ENCODE measurements around the gene RABAC1. TPM values are rescaled to one million over a fixed set of nuclear protein-coding genes. Genes with fewer than 3 reads are reported as not detected.

The RABAC1 gene
- total RNA-seq, 2 experiments from 2014 or later: 64.9 to 68.4 TPM

GRCh38 chr19:41981724-41982123 lies 22.6 kb upstream of the RABAC1 start:
- CTCF ChIA-PET: no interaction called here
- POLR2A ChIA-PET: no interaction called here
- no peaks in the 10 kb centered on the region for H3K4me1 Mint-ChIP-seq (ENCODE audit: low read depth)
- intact Hi-C loops (cut with micrococcal nuclease): no loop called here
- no peak overlapping the region for H3K27ac Mint-ChIP-seq
- no peaks in the 10 kb centered on the region for H3K27me3 Mint-ChIP-seq
- no peak for DNase-seq
- no peaks in the 10 kb centered on the region for H3K36me3 Mint-ChIP-seq
- no peak overlapping the region for H3K4me3 Mint-ChIP-seq
- no peaks in the 10 kb centered on the region for H3K9me3 Mint-ChIP-seq

- no peak overlapping the region for H3K27ac Mint-ChIP-seq
- intact Hi-C loops (cut with micrococcal nuclease): no loop called here
- H3K27me3 Mint-ChIP-seq: no peaks in the 10 kb centered on the region
- CTCF ChIA-PET: no interaction called here
- DNase-seq: no peak
- no peaks in the 10 kb centered on the region for H3K9me3 Mint-ChIP-seq
- no peaks in the 10 kb centered on the region for H3K4me1 Mint-ChIP-seq (ENCODE audit: low read depth)
- POLR2A ChIA-PET: no interaction called here
- H3K4me3 Mint-ChIP-seq: no peak overlapping the region
- H3K36me3 Mint-ChIP-seq: no peaks in the 10 kb centered on the region
Observed at GRCh38 chr19:41978470-41978869, 19.3 kb upstream of the RABAC1 start.

- ChIA-PET POLR2A (no interaction called here), CTCF (interaction anchor here (0.6 kb wide), 1 partner anchor 442 kb away, joined by 3 read pairs; no protein-coding TSS in a partner anchor)
- H3K4me1 Mint-ChIP-seq (ENCODE audit: low read depth): no peaks in the 10 kb centered on the region
- intact Hi-C loops (cut with micrococcal nuclease): no loop called here
- H3K27me3 Mint-ChIP-seq: no peaks in the 10 kb centered on the region
- H3K4me3 Mint-ChIP-seq: no peak overlapping the region
- H3K36me3 Mint-ChIP-seq: no peaks in the 10 kb centered on the region
- no peak overlapping the region for H3K27ac Mint-ChIP-seq
- no peak for DNase-seq
- H3K9me3 Mint-ChIP-seq: no peaks in the 10 kb centered on the region
Observed at GRCh38 chr19:41977916-41978315, 18.8 kb upstream of the RABAC1 start.

- no peak for DNase-seq
- no peaks in the 10 kb centered on the region for H3K36me3 Mint-ChIP-seq
- H3K9me3 Mint-ChIP-seq: no peaks in the 10 kb centered on the region
- no peaks in the 10 kb centered on the region for H3K27me3 Mint-ChIP-seq
- no peak overlapping the region for H3K27ac Mint-ChIP-seq
- POLR2A ChIA-PET: no interaction called here
- H3K4me1 Mint-ChIP-seq (ENCODE audit: low read depth): no peaks in the 10 kb centered on the region
- no peak overlapping the region for H3K4me3 Mint-ChIP-seq
- intact Hi-C loops (cut with micrococcal nuclease): no loop called here
- CTCF ChIA-PET: interaction anchor here (0.6 kb wide), 1 partner anchor 387 kb away, joined by 3 read pairs; no protein-coding TSS in a partner anchor
Observed at GRCh38 chr19:41974652-41975051, 15.5 kb upstream of the RABAC1 start.

- POLR2A ChIA-PET: no interaction called here
- no peaks in the 10 kb centered on the region for H3K27me3 Mint-ChIP-seq
Observed at GRCh38 chr19:41971363-41971762, 12.2 kb upstream of the RABAC1 start.

GRCh38 chr19:41969772-41970458 lies 10.8 kb upstream of the RABAC1 start:
- Mint-ChIP-seq H3K4me1 (ENCODE audit: low read depth) (no peaks in the 10 kb centered on the region), H3K27ac (no peak overlapping the region), H3K9me3 (no peaks in the 10 kb centered on the region), H3K4me3 (no peak overlapping the region), H3K36me3 (no peaks in the 10 kb centered on the region), H3K27me3 (no peaks in the 10 kb centered on the region)
- intact Hi-C loops (cut with micrococcal nuclease): no loop called here
- DNase-seq: no peak
- ChIA-PET POLR2A (no interaction called here), CTCF (no interaction called here)

More at GRCh38 chr19:41971363-41971762, 12.2 kb upstream of the RABAC1 start:
- Mint-ChIP-seq H3K9me3 (no peaks in the 10 kb centered on the region), H3K27ac (no peak overlapping the region), H3K4me1 (ENCODE audit: low read depth) (no peaks in the 10 kb centered on the region), H3K4me3 (no peak overlapping the region), H3K36me3 (no peaks in the 10 kb centered on the region)
- no peak for DNase-seq
- intact Hi-C loops (cut with micrococcal nuclease): no loop called here
- CTCF ChIA-PET: no interaction called here

GRCh38 chr19:41968751-41969595 lies 9.9 kb upstream of the RABAC1 start:
- no peak for DNase-seq
- no peak overlapping the region for H3K4me3 Mint-ChIP-seq
- intact Hi-C loops (cut with micrococcal nuclease): no loop called here
- POLR2A ChIA-PET: no interaction called here
- H3K9me3 Mint-ChIP-seq: no peaks in the 10 kb centered on the region
- no peaks in the 10 kb centered on the region for H3K4me1 Mint-ChIP-seq (ENCODE audit: low read depth)
- H3K27me3 Mint-ChIP-seq: no peaks in the 10 kb centered on the region
- H3K27ac Mint-ChIP-seq: no peak overlapping the region
- CTCF ChIA-PET: no interaction called here
- no peaks in the 10 kb centered on the region for H3K36me3 Mint-ChIP-seq

- no peaks in the 10 kb centered on the region for H3K9me3 Mint-ChIP-seq
- H3K4me1 Mint-ChIP-seq (ENCODE audit: low read depth): no peaks in the 10 kb centered on the region
- H3K36me3 Mint-ChIP-seq: no peaks in the 10 kb centered on the region
- H3K27ac Mint-ChIP-seq: no peak overlapping the region
- no peak overlapping the region for H3K4me3 Mint-ChIP-seq
- H3K27me3 Mint-ChIP-seq: no peaks in the 10 kb centered on the region
- intact Hi-C loops (cut with micrococcal nuclease): no loop called here
- ChIA-PET CTCF (no interaction called here), POLR2A (no interaction called here)
- no peak for DNase-seq
Observed at GRCh38 chr19:41967054-41967783, 8.1 kb upstream of the RABAC1 start.

- no peak for DNase-seq
- no peak overlapping the region for H3K4me3 Mint-ChIP-seq
- ChIA-PET POLR2A (no interaction called here), CTCF (interaction anchor here (0.6 kb wide), 1 partner anchor 63 kb away, joined by 5 read pairs; no protein-coding TSS in a partner anchor)
- no peaks in the 10 kb centered on the region for H3K27me3 Mint-ChIP-seq
- H3K36me3 Mint-ChIP-seq: no peaks in the 10 kb centered on the region
- no peak overlapping the region for H3K27ac Mint-ChIP-seq
- no peaks in the 10 kb centered on the region for H3K9me3 Mint-ChIP-seq
- H3K4me1 Mint-ChIP-seq (ENCODE audit: low read depth): no peaks in the 10 kb centered on the region
- intact Hi-C loops (cut with micrococcal nuclease): no loop called here
Observed at GRCh38 chr19:41965106-41965505, 6.0 kb upstream of the RABAC1 start.

- POLR2A ChIA-PET: no interaction called here
- CTCF ChIA-PET: no interaction called here
- Mint-ChIP-seq H3K9me3 (no peaks in the 10 kb centered on the region), H3K36me3 (peaks cover 2% of the 10 kb centered on the region), H3K4me3 (no peak overlapping the region), H3K27me3 (no peaks in the 10 kb centered on the region), H3K27ac (no peak overlapping the region), H3K4me1 (ENCODE audit: low read depth) (peaks cover 14% of the 10 kb centered on the region)
- DNase-seq: no peak
- intact Hi-C loops (cut with micrococcal nuclease): no loop called here
Observed at GRCh38 chr19:41960973-41961372, 1.9 kb upstream of the RABAC1 start.

- Mint-ChIP-seq H3K9me3 (no peaks in the 10 kb centered on the region), H3K4me3 (peak overlapping the region; percentile 86), H3K27ac (peak overlapping the region; percentile 62), H3K4me1 (ENCODE audit: low read depth) (peaks cover 14% of the 10 kb centered on the region), H3K27me3 (no peaks in the 10 kb centered on the region), H3K36me3 (peaks cover 2% of the 10 kb centered on the region)
- CTCF ChIA-PET: interaction anchor here (0.9 to 4.3 kb wide), 16 partner anchors 12 to 229 kb away, joined by 3 to 31 read pairs (median 4); partner anchors contain the start of genes ERFL and RPS19
- peak; percentile 93 for DNase-seq
- intact Hi-C loops (cut with micrococcal nuclease): loop anchor here (1.0 to 2.0 kb wide), 3 partner anchors 24 to 99 kb away; no protein-coding TSS in a partner anchor
- POLR2A ChIA-PET: interaction anchor here (1.3 to 2.8 kb wide), 5 partner anchors 12 to 98 kb away, joined by 3 to 17 read pairs (median 6); partner anchors contain the start of gene RPS19
Observed at GRCh38 chr19:41958367-41959055, 610 bp downstream of the RABAC1 start.

Data from activated CD4-positive, alpha-beta memory T cell treated with anti-CD3 and anti-CD28 coated beads for 36 hours (primary cell).